ENCODE measurements around the gene ELFN1. TPM values are rescaled to one million over a fixed set of nuclear protein-coding genes. Genes with fewer than 3 reads are reported as not detected.

The ELFN1 gene
- total and polyA plus RNA-seq, 12 donors: 0.05 to 2.8 (median 0.86) TPM

DNA sequence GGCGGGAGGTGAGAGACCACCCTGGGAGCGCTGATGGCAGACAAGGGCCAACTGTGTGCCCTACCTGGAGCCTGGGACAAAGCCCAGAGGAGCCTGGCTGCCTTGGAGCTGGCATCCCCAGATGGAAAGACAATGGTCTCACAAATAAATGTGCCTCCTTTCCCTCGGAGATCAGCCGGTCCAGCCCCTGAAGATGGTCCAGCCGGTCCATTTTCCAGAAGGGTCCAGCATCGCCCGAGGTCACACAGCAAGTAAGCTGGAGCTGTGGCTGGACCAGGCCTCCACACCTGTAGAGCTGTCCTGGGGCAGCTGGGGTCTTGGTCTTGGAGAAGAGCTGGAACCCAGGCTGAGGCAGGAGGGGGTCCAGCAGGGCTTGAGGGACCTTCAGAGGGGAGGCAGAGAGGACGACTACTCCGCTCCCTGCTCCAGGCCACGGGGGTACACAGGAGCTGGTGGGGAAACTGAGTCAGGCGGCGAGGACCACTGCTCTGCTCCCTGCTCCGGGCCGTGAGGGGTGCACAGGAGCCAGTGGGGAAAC, 3.6 kb downstream of the ELFN1 start:
- DNase-seq: peak in 4 of 7 donors; percentile 2 to 38 (median 4)
- peaks cover 0 to 6% of the 10 kb centered on the region in 2 donors for H3K4me1 ChIP-seq (replicated peaks in 1 of 2)
- TF ChIP-seq, protein P1, sequence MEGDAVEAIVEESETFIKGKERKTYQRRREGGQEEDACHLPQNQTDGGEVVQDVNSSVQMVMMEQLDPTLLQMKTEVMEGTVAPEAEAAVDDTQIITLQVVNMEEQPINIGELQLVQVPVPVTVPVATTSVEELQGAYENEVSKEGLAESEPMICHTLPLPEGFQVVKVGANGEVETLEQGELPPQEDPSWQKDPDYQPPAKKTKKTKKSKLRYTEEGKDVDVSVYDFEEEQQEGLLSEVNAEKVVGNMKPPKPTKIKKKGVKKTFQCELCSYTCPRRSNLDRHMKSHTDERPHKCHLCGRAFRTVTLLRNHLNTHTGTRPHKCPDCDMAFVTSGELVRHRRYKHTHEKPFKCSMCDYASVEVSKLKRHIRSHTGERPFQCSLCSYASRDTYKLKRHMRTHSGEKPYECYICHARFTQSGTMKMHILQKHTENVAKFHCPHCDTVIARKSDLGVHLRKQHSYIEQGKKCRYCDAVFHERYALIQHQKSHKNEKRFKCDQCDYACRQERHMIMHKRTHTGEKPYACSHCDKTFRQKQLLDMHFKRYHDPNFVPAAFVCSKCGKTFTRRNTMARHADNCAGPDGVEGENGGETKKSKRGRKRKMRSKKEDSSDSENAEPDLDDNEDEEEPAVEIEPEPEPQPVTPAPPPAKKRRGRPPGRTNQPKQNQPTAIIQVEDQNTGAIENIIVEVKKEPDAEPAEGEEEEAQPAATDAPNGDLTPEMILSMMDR (IDR thresholded peaks at IDR 0.05): no peak
- TF ChIP-seq POLR2A (IDR thresholded peaks at IDR 0.05): no peak
- no peaks in the 10 kb centered on the region for H3K9me3 ChIP-seq (replicated peaks in 1 of 3)
- no peaks in the 10 kb centered on the region for H3K36me3 ChIP-seq (replicated peaks in 1 of 2)
- H3K27ac ChIP-seq: no peak overlapping the region
- H3K27me3 ChIP-seq: peaks cover 54% of the 10 kb centered on the region
- no peak overlapping the region for H3K4me3 ChIP-seq
- 75 to 87% (median 85%) methylated on average over 6 to 14 of the region's 14 CpGs for WGBS, 4 donors
- intact Hi-C loops (cut with DNase I): loop anchor here in 1 of 2 donors (10.0 kb wide), 1 partner anchor 531 kb away; no protein-coding TSS in a partner anchor

DNA sequence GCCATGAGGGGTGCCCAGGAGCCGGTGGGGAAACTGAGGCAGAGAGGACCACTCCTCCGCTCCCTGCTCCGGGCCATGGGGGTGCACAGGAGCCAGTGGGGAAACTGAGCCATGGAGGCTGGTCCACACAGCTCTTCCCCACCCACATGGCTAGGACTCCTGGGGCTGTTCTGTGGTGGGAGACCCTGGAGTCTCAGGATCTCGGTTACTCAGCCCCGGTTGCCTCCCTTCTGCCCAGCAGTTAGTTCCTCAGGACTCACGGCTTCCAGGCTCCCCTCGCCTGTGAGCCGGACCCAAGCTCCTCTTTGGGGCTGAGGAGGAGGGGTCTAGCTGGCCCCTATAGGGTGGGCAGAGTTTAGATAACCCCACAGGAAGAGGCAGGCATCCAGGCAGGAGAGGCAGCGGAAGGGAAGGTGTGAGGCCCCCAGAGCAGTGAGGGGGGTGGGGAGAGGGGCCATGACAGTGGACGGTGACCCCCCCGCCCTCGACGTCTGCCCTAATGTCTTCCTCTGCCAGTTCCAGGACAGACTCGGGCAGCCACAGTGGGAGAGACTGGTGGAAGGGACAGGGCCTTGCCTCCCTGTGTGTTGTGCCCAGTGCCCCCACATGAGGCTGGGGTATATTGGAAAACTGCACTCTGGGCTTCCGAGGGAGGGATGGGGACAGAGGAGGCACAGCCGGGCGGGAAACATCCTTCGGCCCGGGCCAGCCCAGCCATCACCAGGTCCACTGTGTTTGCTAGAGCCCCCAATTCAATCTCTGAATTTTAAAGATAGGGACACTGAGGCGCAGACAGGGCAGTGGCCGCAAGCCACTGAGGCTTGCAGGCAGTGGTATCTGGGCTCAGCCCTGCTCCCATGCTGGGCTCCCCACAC, 4.3 kb downstream of the ELFN1 start:
- no peak for TF ChIP-seq POLR2A (IDR thresholded peaks at IDR 0.05)
- TF ChIP-seq, protein P1 (IDR thresholded peaks at IDR 0.05): no peak
- Histone ChIP-seq H3K27ac (no peak overlapping the region), H3K27me3 (peaks cover 46% of the 10 kb centered on the region), H3K9me3 (replicated peaks in 1 of 3) (no peaks in the 10 kb centered on the region), H3K4me1 (replicated peaks in 1 of 2) (peaks cover 0 to 6% of the 10 kb centered on the region in 2 donors), H3K4me3 (no peak overlapping the region), H3K36me3 (replicated peaks in 1 of 2) (no peaks in the 10 kb centered on the region)
- WGBS, 4 donors: 50 to 76% (median 66%) methylated on average over 12 to 21 of the region's 21 CpGs
- DNase-seq: peak in 3 of 7 donors; percentile 3 to 31 (median 3)
- intact Hi-C loops (cut with DNase I): loop anchor here in 1 of 2 donors (10.0 kb wide), 1 partner anchor 530 kb away; no protein-coding TSS in a partner anchor

DNA sequence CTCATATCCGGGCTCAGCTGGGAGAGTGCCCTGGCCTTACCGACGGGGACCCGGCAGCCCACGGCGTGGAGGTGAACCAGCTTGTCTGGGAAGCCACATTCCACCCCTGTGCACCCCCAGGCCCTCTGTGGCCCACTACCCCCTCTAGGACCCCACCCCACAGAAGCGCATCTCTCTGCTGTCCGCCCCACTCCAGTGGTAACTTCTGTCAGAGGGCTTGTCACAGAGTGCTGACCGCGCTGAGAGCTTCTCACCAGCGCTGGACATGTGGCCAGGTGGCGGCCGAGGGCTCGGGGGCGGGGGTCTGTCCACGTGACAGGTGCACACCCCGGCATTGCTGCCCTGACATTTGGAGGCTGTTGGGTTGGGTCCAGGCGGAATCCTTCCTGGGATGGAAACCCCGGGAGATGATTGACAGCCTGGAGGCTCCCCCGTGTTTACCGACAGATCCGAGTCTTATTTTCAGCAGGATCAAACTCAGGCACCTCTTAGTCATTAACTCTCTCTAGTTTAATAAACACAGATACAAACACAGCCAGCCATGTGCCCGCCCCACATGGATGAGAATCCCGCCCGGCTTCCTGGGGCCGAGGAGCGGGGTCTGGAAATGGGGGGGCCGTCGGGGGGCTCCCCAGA, 5.1 kb downstream of the ELFN1 start:
- no peak overlapping the region for H3K4me3 ChIP-seq
- no peak overlapping the region for H3K27ac ChIP-seq
- H3K4me1 ChIP-seq (replicated peaks in 1 of 2): peaks cover 0 to 4% of the 10 kb centered on the region in 2 donors
- peaks cover 41% of the 10 kb centered on the region for H3K27me3 ChIP-seq
- DNase-seq: peak in 4 of 7 donors; percentile 5 to 24 (median 8)
- intact Hi-C loops (cut with DNase I): loop anchor here in 1 of 2 donors (10.0 kb wide), 1 partner anchor 530 kb away; no protein-coding TSS in a partner anchor
- 54 to 59% (median 58%) methylated on average over 15 to 29 of the region's 29 CpGs for WGBS, 4 donors
- no peaks in the 10 kb centered on the region for H3K36me3 ChIP-seq (replicated peaks in 1 of 2)
- H3K9me3 ChIP-seq (replicated peaks in 1 of 3): no peaks in the 10 kb centered on the region
- no peak for TF ChIP-seq POLR2A (IDR thresholded peaks at IDR 0.05)
- TF ChIP-seq, protein P1 (IDR thresholded peaks at IDR 0.05): no peak
